Neural progenitor cell (in vitro differentiated cells): ENCODE results near the gene STK39. TPM values are rescaled to one million over a fixed set of nuclear protein-coding genes. Genes with fewer than 3 reads are reported as not detected.

Experiments used
- DNase-seq: peaks from one replicate; pipeline ENCODE4 v3.0.0-alpha.2; 2016; ENCODE audit warnings: low spot score
- H2AFZ ChIP-seq: fragments of 200-600 bp; sonication (generic); replicated peaks from 2 replicates; pipeline ENCODE4 v1.6.1; 2016; ENCODE audit warnings: antibody characterized with exemption
- H3F3A ChIP-seq: fragments of 200-600 bp; sonication (generic); 2 replicates; pipeline ENCODE4 v1.6.1; 2016; ENCODE audit warnings: antibody characterized with exemption, low read depth
- H3K27ac ChIP-seq: fragments of 200-600 bp; sonication (generic); 2 replicates; pipeline ENCODE4 v1.5.1; 2016; ENCODE audit warnings: mild to moderate bottlenecking
- H3K27me3 ChIP-seq: fragments of 200-600 bp; sonication (generic); 2 replicates; pipeline ENCODE4 v1.6.1; 2016; ENCODE audit warnings: mild to moderate bottlenecking, moderate library complexity
- H3K36me3 ChIP-seq: fragments of 200-600 bp; sonication (generic); 2 replicates; pipeline ENCODE4 v1.5.1; 2016
- H3K4me1 ChIP-seq: fragments of 200-600 bp; sonication (generic); 2 replicates; pipeline ENCODE4 v1.6.1; 2016; ENCODE audit warnings: mixed run types
- H3K4me2 ChIP-seq: fragments of 200-600 bp; sonication (generic); 2 replicates; pipeline ENCODE4 v1.6.1; 2016
- H3K4me3 ChIP-seq: fragments of 200-600 bp; sonication (generic); 2 replicates; pipeline ENCODE4 v1.5.1; 2016
- H3K79me2 ChIP-seq: fragments of 200-600 bp; sonication (generic); 2 replicates; pipeline ENCODE4 v1.6.1; 2016; ENCODE audit warnings: low read depth
- H3K9ac ChIP-seq: fragments of 200-600 bp; sonication (generic); 2 replicates; pipeline ENCODE4 v1.6.1; 2016
- H3K9me3 ChIP-seq: fragments of 200-600 bp; sonication (generic); 2 replicates; pipeline ENCODE4 v1.5.1; 2016; ENCODE audit warnings: low read depth
- H4K20me1 ChIP-seq: fragments of 200-600 bp; sonication (generic); 2 replicates; pipeline ENCODE4 v1.6.1; 2016; ENCODE audit warnings: low read depth
- H3K27ac Mint-ChIP-seq: 3 replicates; pipeline ENCODE4 v1.8.0; 2021; ENCODE audit warnings: mixed read lengths
- H3K27me3 Mint-ChIP-seq: 2 replicates; pipeline ENCODE4 v1.8.0; 2022; ENCODE audit warnings: low read depth, mild to moderate bottlenecking, inconsistent platforms, moderate library complexity, mixed read lengths; ENCODE audit not compliant: insufficient read depth
- H3K36me3 Mint-ChIP-seq: 3 replicates; pipeline ENCODE4 v1.8.0; 2021; ENCODE audit warnings: mixed read lengths
- H3K4me1 Mint-ChIP-seq: 3 replicates; pipeline ENCODE4 v1.8.0; 2021; ENCODE audit warnings: mixed read lengths
- H3K4me3 Mint-ChIP-seq: 3 replicates; pipeline ENCODE4 v1.8.0; 2021; ENCODE audit warnings: mild to moderate bottlenecking, moderate library complexity, mixed read lengths
- H3K9me3 Mint-ChIP-seq: 3 replicates; pipeline ENCODE4 v1.8.0; 2020; ENCODE audit warnings: mixed read lengths
- EZH2 ChIP-seq: fragments of 200-600 bp; sonication (generic); IDR thresholded peaks from 2 replicates; pipeline ENCODE4 v1.6.1; 2017; ENCODE audit warnings: antibody characterized with exemption, mild to moderate bottlenecking, moderate library complexity
- EZH2phosphoT487 ChIP-seq: fragments of 200-600 bp; sonication (generic); IDR thresholded peaks from 2 replicates; pipeline ENCODE4 v1.6.1; 2017; ENCODE audit warnings: antibody characterized with exemption
- total RNA-seq: library from RNA; depleted of rRNA; stranded (reverse); fragments of >200 nt; gene quantifications from 2 replicates; pipeline ENCODE4 v1.2.3, GENCODE V29; 2015; ENCODE audit warnings: low replicate concordance
- TF ChIP-seq, protein P1 (sequence below): fragments of 200-600 bp; sonication (generic); IDR thresholded peaks from 2 replicates; pipeline ENCODE4 v1.5.1; 2017; ENCODE audit warnings: antibody characterized with exemption, mild to moderate bottlenecking

The STK39 gene
- total RNA-seq, 1 donor from 2014 or later: 23.8 TPM

DNA sequence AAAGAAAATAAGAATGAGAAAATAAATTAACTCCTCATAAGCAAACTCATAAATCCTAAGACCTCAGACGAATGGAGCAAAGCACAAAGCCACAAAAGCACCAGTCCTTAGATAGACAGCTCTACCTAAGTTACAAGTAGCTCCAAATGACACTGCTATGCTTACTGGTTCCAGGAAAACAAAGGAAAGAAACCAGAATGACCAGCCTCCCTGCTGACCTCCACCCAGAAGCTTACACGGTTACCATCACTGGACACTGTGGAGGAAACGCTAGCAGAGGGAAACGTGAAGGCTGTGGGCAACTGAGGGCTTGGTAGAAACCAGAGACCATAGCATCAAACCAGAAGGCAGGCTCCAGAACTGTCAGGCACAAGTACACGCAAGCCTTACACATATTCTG lies 67.8 kb downstream of the STK39 start:
- TF ChIP-seq EZH2phosphoT487: no peak
- no peak for TF ChIP-seq EZH2
- TF ChIP-seq, protein P1, sequence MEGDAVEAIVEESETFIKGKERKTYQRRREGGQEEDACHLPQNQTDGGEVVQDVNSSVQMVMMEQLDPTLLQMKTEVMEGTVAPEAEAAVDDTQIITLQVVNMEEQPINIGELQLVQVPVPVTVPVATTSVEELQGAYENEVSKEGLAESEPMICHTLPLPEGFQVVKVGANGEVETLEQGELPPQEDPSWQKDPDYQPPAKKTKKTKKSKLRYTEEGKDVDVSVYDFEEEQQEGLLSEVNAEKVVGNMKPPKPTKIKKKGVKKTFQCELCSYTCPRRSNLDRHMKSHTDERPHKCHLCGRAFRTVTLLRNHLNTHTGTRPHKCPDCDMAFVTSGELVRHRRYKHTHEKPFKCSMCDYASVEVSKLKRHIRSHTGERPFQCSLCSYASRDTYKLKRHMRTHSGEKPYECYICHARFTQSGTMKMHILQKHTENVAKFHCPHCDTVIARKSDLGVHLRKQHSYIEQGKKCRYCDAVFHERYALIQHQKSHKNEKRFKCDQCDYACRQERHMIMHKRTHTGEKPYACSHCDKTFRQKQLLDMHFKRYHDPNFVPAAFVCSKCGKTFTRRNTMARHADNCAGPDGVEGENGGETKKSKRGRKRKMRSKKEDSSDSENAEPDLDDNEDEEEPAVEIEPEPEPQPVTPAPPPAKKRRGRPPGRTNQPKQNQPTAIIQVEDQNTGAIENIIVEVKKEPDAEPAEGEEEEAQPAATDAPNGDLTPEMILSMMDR: no peak
- Histone ChIP-seq H4K20me1 (peaks cover 3% of the 10 kb centered on the region), H2AFZ (no peak overlapping the region), H3K4me1 (peaks cover 88% of the 10 kb centered on the region), H3K4me3 (no peak overlapping the region), H3K27me3 (no peaks in the 10 kb centered on the region), H3K9ac (no peak overlapping the region), H3K79me2 (no peaks in the 10 kb centered on the region), H3K27ac (peak overlapping the region; percentile 3), H3K36me3 (no peaks in the 10 kb centered on the region), H3F3A (peaks cover 12% of the 10 kb centered on the region), H3K4me2 (no peak overlapping the region), H3K9me3 (no peaks in the 10 kb centered on the region)
- H3K27ac Mint-ChIP-seq: no peak overlapping the region
- no peak for DNase-seq
- H3K4me3 Mint-ChIP-seq: no peak overlapping the region
- peaks cover 7% of the 10 kb centered on the region for H3K36me3 Mint-ChIP-seq
- no peaks in the 10 kb centered on the region for H3K9me3 Mint-ChIP-seq
- peaks cover 6% of the 10 kb centered on the region for H3K27me3 Mint-ChIP-seq
- peaks cover 18% of the 10 kb centered on the region for H3K4me1 Mint-ChIP-seq

DNA sequence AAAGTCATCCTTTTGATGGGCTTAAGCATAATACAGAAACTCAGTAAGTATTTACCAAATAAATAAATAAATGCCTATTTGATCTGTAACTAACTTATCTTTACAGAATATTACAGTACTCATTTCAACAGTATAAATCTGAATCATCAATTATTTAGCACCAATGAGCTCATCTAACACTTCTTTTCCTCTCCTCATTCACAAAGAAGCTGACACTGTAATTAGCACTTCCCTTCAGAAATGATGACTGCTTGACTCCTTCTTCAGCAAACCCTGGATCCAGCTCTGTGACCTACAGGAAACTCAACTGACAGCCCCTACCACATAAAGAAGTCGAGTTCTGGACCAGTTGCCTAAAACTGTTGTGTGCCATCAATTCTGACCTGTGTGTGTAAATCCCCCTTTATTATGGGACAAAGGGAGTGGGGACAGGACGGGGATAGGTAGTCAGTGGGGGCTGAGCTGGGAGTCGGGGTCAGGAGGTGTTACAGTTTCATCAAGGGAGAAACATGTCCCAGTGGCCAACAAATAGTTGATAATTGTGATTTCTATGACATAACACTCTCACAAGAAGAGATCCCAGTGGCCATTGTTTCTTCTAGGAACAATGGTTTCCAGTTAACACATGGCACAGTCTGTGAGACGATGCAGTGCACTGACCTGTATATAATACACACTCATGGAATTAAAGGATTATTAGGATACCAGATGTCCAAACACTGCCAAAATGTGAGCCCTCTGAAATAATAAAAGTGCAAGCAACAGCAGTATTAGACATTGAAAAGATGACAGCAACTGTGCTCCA lies 68.7 kb downstream of the STK39 start:
- peak overlapping the region; percentile 25 for H3K4me2 ChIP-seq
- no peak overlapping the region for H2AFZ ChIP-seq
- peaks cover 4% of the 10 kb centered on the region for H3F3A ChIP-seq
- H3K27me3 ChIP-seq: no peaks in the 10 kb centered on the region
- H3K9me3 Mint-ChIP-seq: no peaks in the 10 kb centered on the region
- H3K4me3 Mint-ChIP-seq: no peak overlapping the region
- H3K36me3 ChIP-seq: no peaks in the 10 kb centered on the region
- H3K9me3 ChIP-seq: no peaks in the 10 kb centered on the region
- no peak overlapping the region for H3K9ac ChIP-seq
- no peak overlapping the region for H3K27ac Mint-ChIP-seq
- no peaks in the 10 kb centered on the region for H3K79me2 ChIP-seq
- no peak for TF ChIP-seq EZH2
- TF ChIP-seq, protein P1: no peak
- H3K27me3 Mint-ChIP-seq: peaks cover 2% of the 10 kb centered on the region
- H3K27ac ChIP-seq: no peak overlapping the region
- no peak overlapping the region for H3K4me3 ChIP-seq
- H3K4me1 ChIP-seq: peaks cover 80% of the 10 kb centered on the region
- no peaks in the 10 kb centered on the region for H4K20me1 ChIP-seq
- DNase-seq: no peak
- H3K36me3 Mint-ChIP-seq: peaks cover 7% of the 10 kb centered on the region
- H3K4me1 Mint-ChIP-seq: peaks cover 18% of the 10 kb centered on the region

DNA sequence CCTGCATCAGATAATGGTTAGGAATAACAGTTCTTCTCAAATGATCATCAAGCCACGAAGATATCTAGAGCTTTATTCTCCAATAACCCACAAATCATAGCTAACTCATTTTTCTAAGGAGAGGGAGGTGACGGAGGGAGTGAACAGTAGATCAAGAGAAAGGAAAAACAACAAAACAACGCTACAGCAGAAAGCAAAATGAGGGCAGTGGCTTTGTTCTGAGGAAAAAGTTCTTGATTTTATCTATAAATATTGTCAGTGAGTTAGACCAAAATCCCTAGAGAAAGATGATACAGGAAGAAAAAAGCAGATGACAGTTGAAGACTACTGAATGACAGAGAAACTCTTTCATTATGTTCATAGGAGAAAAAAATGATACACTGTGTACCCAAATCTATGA lies 71.0 kb downstream of the STK39 start:
- Histone ChIP-seq H3K27me3 (no peaks in the 10 kb centered on the region), H3K9me3 (no peaks in the 10 kb centered on the region), H2AFZ (no peak overlapping the region), H3K36me3 (no peaks in the 10 kb centered on the region), H3K79me2 (peaks cover 5% of the 10 kb centered on the region), H4K20me1 (no peaks in the 10 kb centered on the region), H3K4me1 (peaks cover 63% of the 10 kb centered on the region), H3F3A (no peaks in the 10 kb centered on the region), H3K4me3 (no peak overlapping the region), H3K9ac (no peak overlapping the region), H3K27ac (no peak overlapping the region), H3K4me2 (no peak overlapping the region)
- H3K27me3 Mint-ChIP-seq: peaks cover 2% of the 10 kb centered on the region
- H3K4me1 Mint-ChIP-seq: peaks cover 15% of the 10 kb centered on the region
- TF ChIP-seq, protein P1: no peak
- TF ChIP-seq EZH2phosphoT487 (no peak), EZH2 (no peak)
- H3K36me3 Mint-ChIP-seq: peaks cover 4% of the 10 kb centered on the region
- no peak for DNase-seq
- H3K4me3 Mint-ChIP-seq: no peak overlapping the region
- no peaks in the 10 kb centered on the region for H3K9me3 Mint-ChIP-seq
- H3K27ac Mint-ChIP-seq: no peak overlapping the region
